Testis (tissue), 2 donors: ENCODE results near the gene PTP4A2.

ENCODE experiments used
- POLR2A ChIP-seq: fragments of 450-650 bp; IDR thresholded peaks from one replicate; pipeline ENCODE4 v1.6.1; 2017; ENCODE audit warnings: antibody characterized with exemption, mild to moderate bottlenecking, moderate library complexity
- TF ChIP-seq, protein P1 (sequence below), 3 experiments: fragments of 450-650 bp in 2 of 3; fragments of 200-600 bp in 1 of 3; sonication (generic) in 1 of 3; IDR thresholded peaks; one replicate each; pipeline ENCODE4 v1.5.1; 2016 to 2019; ENCODE audit warnings: antibody characterized with exemption in 3 of 3, mild to moderate bottlenecking in 2 of 3, moderate library complexity in 1 of 3

DNA sequence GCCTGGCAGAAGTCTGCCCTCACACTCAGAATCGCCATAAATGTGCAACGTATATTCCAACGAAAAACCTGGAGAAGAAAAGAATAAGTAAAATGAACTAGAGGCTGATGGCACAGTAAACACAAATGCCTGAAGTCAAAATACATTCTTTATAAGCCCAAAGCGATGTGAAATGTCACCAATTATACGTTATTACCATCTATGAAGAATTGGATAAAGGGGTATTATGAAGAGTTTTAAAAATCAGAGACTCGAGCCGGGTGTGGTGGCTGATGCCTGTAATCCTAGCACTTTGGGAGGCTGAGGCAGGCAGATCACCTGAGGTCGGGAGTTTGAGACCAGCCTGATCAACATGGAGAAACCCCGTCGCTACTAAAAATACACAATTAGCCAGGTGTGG lies 18.6 kb downstream of the PTP4A2 start:
- TF ChIP-seq, protein P1, sequence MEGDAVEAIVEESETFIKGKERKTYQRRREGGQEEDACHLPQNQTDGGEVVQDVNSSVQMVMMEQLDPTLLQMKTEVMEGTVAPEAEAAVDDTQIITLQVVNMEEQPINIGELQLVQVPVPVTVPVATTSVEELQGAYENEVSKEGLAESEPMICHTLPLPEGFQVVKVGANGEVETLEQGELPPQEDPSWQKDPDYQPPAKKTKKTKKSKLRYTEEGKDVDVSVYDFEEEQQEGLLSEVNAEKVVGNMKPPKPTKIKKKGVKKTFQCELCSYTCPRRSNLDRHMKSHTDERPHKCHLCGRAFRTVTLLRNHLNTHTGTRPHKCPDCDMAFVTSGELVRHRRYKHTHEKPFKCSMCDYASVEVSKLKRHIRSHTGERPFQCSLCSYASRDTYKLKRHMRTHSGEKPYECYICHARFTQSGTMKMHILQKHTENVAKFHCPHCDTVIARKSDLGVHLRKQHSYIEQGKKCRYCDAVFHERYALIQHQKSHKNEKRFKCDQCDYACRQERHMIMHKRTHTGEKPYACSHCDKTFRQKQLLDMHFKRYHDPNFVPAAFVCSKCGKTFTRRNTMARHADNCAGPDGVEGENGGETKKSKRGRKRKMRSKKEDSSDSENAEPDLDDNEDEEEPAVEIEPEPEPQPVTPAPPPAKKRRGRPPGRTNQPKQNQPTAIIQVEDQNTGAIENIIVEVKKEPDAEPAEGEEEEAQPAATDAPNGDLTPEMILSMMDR (IDR thresholded peaks at IDR 0.05) = no peak
- no peak for TF ChIP-seq POLR2A
